ENCODE data around the gene NAV3. TPM values are rescaled to one million over a fixed set of nuclear protein-coding genes. Genes with fewer than 3 reads are reported as not detected.

NAV3 gene
- total and polyA plus RNA-seq, 9 donors: 10.5 to 63.9 (median 31.5) TPM

DNA sequence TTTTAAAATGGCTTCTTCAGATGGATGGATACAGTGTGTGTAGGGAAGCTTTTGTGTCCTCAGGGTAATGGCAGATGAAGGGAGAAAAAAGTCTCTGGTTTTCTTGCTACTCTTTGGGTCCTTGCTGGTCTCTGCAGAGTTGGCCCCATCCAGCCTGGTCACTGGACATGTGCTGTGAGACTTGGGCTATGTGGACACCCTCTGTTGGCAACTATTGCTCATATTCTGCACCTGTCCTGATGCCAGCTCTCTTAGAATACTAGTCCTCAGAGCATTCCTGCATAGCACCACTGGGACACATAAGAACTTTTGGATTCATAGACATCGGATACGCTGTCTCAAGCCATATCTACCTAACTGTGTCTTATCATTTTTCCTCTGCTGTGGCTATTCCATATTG lies 20.0 kb downstream of the NAV3 start:
- TF ChIP-seq, protein P1, sequence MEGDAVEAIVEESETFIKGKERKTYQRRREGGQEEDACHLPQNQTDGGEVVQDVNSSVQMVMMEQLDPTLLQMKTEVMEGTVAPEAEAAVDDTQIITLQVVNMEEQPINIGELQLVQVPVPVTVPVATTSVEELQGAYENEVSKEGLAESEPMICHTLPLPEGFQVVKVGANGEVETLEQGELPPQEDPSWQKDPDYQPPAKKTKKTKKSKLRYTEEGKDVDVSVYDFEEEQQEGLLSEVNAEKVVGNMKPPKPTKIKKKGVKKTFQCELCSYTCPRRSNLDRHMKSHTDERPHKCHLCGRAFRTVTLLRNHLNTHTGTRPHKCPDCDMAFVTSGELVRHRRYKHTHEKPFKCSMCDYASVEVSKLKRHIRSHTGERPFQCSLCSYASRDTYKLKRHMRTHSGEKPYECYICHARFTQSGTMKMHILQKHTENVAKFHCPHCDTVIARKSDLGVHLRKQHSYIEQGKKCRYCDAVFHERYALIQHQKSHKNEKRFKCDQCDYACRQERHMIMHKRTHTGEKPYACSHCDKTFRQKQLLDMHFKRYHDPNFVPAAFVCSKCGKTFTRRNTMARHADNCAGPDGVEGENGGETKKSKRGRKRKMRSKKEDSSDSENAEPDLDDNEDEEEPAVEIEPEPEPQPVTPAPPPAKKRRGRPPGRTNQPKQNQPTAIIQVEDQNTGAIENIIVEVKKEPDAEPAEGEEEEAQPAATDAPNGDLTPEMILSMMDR (IDR thresholded peaks at IDR 0.05): no peak
- no peak for TF ChIP-seq POLR2A (IDR thresholded peaks at IDR 0.05)
- TF ChIP-seq EP300 (IDR thresholded peaks at IDR 0.05): no peak
- H3K27me3 ChIP-seq: no peaks in the 10 kb centered on the region
- no peaks in the 10 kb centered on the region for H3K9me3 ChIP-seq
- no peaks in the 10 kb centered on the region for H3K36me3 ChIP-seq
- H3K4me1 ChIP-seq (ENCODE audit: insufficient read depth): peaks cover 8% of the 10 kb centered on the region
- intact Hi-C loops (cut with DNase I): no loop called here
- H3K27ac ChIP-seq: no peak overlapping the region
- DNase-seq: no peak
- H3K4me3 ChIP-seq: no peak overlapping the region
- WGBS, 3 donors: 93 to 99% (median 98%) methylated on average over 2 of the region's 2 CpGs

- H3K4me1 ChIP-seq (ENCODE audit: insufficient read depth): peaks cover 3% of the 10 kb centered on the region
- H3K27me3 ChIP-seq: no peaks in the 10 kb centered on the region
- TF ChIP-seq POLR2A (IDR thresholded peaks at IDR 0.05) (no peak), EP300 (IDR thresholded peaks at IDR 0.05) (no peak)
- TF ChIP-seq, protein P1 (IDR thresholded peaks at IDR 0.05): no peak
- WGBS, 3 donors: 76 to 88% (median 79%) methylated on average over 5 of the region's 5 CpGs
- intact Hi-C loops (cut with DNase I): no loop called here
- DNase-seq: no peak
- no peak overlapping the region for H3K4me3 ChIP-seq
- H3K36me3 ChIP-seq: no peaks in the 10 kb centered on the region
- H3K27ac ChIP-seq: no peak overlapping the region
- H3K9me3 ChIP-seq: no peaks in the 10 kb centered on the region
Observed at GRCh38 chr12:77855548-77855947, 24.9 kb downstream of the NAV3 start.

DNA sequence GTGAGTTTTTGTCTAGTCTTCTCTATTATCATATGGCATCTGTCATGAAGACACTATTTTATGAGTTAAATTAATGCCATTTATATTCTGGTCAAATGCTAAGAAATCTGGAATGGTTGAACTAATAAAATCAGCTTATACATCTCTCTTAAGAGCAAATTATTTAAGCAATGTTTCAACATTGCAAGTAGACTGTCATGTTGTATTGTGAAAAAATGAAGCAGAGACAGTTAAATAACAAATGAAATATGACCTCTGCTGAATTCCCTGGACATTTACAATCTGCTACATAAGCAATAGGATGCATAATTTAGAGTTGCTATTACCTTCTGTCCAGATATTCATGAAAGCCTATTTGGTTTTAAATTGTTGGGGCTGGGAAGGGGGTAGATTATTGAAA lies 30.6 kb downstream of the NAV3 start:
- H3K27me3 ChIP-seq: no peaks in the 10 kb centered on the region
- no peaks in the 10 kb centered on the region for H3K36me3 ChIP-seq
- H3K4me1 ChIP-seq (ENCODE audit: insufficient read depth): no peaks in the 10 kb centered on the region
- no peak overlapping the region for H3K27ac ChIP-seq
- H3K9me3 ChIP-seq: no peaks in the 10 kb centered on the region
- intact Hi-C loops (cut with DNase I): no loop called here
- no peak overlapping the region for H3K4me3 ChIP-seq
- TF ChIP-seq, protein P1 (IDR thresholded peaks at IDR 0.05): no peak
- TF ChIP-seq EP300 (IDR thresholded peaks at IDR 0.05) (no peak), POLR2A (IDR thresholded peaks at IDR 0.05) (no peak)
- DNase-seq: no peak

- no peak overlapping the region for H3K4me3 ChIP-seq
- no peak overlapping the region for H3K27ac ChIP-seq
- no peaks in the 10 kb centered on the region for H3K4me1 ChIP-seq (ENCODE audit: insufficient read depth)
- H3K9me3 ChIP-seq: no peaks in the 10 kb centered on the region
- 91 to 99% (median 92%) methylated on average over 1 of the region's 1 CpG for WGBS, 3 donors
- intact Hi-C loops (cut with DNase I): no loop called here
- no peak for DNase-seq
- TF ChIP-seq, protein P1 (IDR thresholded peaks at IDR 0.05): no peak
- TF ChIP-seq POLR2A (IDR thresholded peaks at IDR 0.05): no peak
- no peak for TF ChIP-seq EP300 (IDR thresholded peaks at IDR 0.05)
- H3K27me3 ChIP-seq: no peaks in the 10 kb centered on the region
- H3K36me3 ChIP-seq: no peaks in the 10 kb centered on the region
Observed at GRCh38 chr12:77865178-77865577, 34.5 kb downstream of the NAV3 start.

DNA sequence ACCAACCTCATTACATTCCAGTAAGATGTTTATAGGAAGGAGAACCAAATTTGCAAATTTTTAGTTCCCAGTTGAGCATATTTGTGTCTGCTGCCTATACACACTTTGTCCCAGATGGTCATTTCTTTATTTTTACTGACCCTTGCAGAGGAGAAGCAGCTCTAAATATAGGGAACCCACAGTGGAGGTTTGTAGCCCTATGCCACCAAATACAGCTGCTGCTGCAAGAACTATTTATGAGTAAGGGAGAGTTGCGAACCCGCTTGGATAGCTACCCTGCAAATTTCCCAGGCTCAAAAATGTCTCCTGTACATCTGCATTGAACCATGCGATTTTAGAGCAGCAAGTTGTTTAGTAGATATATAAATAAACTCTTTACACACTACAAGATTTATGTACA lies 48.2 kb downstream of the NAV3 start:
- DNase-seq: no peak
- H3K9me3 ChIP-seq: no peaks in the 10 kb centered on the region
- 77 to 84% (median 80%) methylated on average over 3 of the region's 3 CpGs for WGBS, 3 donors
- TF ChIP-seq EP300 (IDR thresholded peaks at IDR 0.05) (no peak), POLR2A (IDR thresholded peaks at IDR 0.05) (no peak)
- TF ChIP-seq, protein P1 (IDR thresholded peaks at IDR 0.05): no peak
- intact Hi-C loops (cut with DNase I): no loop called here
- no peak overlapping the region for H3K27ac ChIP-seq
- H3K27me3 ChIP-seq: no peaks in the 10 kb centered on the region
- H3K4me3 ChIP-seq: no peak overlapping the region
- no peaks in the 10 kb centered on the region for H3K36me3 ChIP-seq
- H3K4me1 ChIP-seq (ENCODE audit: insufficient read depth): peaks cover 2% of the 10 kb centered on the region
